OCI-LY3 (cell line): Measurements from ENCODE around the gene BICD1.
"Not testable (repeated sequence)": the region's sequence is repeated elsewhere in the genome, so short reads cannot be mapped to it uniquely, and the experiment has no call there.

Source experiments
- H2AFZ ChIP-seq: fragments of 200-600, 300-600 bp; shearing (Covaris generic); 2 replicates; pipeline ENCODE4 v1.6.0; 2014; ENCODE audit warnings: antibody characterized with exemption, low read depth, low read length
- H3K27ac ChIP-seq: fragments of 200-600, 300-600 bp; sonication (generic); 2 replicates; pipeline ENCODE4 v1.5.1; 2014; ENCODE audit warnings: mild to moderate bottlenecking, low read length, moderate library complexity, mixed read lengths
- H3K27me3 ChIP-seq: fragments of 200-600, 300-600 bp; sonication (generic); 2 replicates; pipeline ENCODE4 v1.6.1; 2014; ENCODE audit warnings: low read depth, low read length, mixed read lengths
- H3K36me3 ChIP-seq: fragments of 200-600, 300-600 bp; sonication (generic); replicated peaks from 2 replicates; pipeline ENCODE3; 2014; ENCODE audit warnings: low read depth, low read length, mixed read lengths
- H3K4me1 ChIP-seq: fragments of 300-600, 200-600 bp; sonication (generic); 2 replicates; pipeline ENCODE4 v1.6.1; 2014; ENCODE audit warnings: low read length, mixed read lengths
- H3K4me2 ChIP-seq: fragments of 200-600, 300-600 bp; sonication (generic); 2 replicates; pipeline ENCODE4 v1.6.1; 2014; ENCODE audit warnings: low read length, mixed read lengths
- H3K4me3 ChIP-seq: fragments of 300-600, 200-600 bp; sonication (generic); 2 replicates; pipeline ENCODE4 v1.5.1; 2014; ENCODE audit warnings: antibody characterized with exemption, mild to moderate bottlenecking, low read length, moderate library complexity
- H3K79me2 ChIP-seq: fragments of 300-600, 200-600 bp; shearing (Covaris generic); 2 replicates; pipeline ENCODE4 v1.6.1; 2014; ENCODE audit warnings: mild to moderate bottlenecking, low read length, mixed read lengths
- H3K9ac ChIP-seq: fragments of 300-600, 200-600 bp; shearing (Covaris generic); 2 replicates; pipeline ENCODE4 v1.6.0; 2014; ENCODE audit warnings: mild to moderate bottlenecking, low read length, moderate library complexity
- H3K9me3 ChIP-seq: fragments of 200-600, 300-600 bp; shearing (Covaris generic); 2 replicates; pipeline ENCODE4 v1.6.1; 2014; ENCODE audit warnings: low read length, mixed read lengths; ENCODE audit not compliant: insufficient read depth
- H4K20me1 ChIP-seq: fragments of 200-600, 300-600 bp; sonication (generic); 2 replicates; pipeline ENCODE4 v1.6.1; 2016; ENCODE audit warnings: low read length, mixed read lengths; ENCODE audit not compliant: insufficient read depth
- EZH2phosphoT487 ChIP-seq: fragments of 200-600 bp; shearing (Covaris generic); IDR thresholded peaks from 2 replicates; pipeline ENCODE4 v1.6.1; 2018; ENCODE audit warnings: antibody characterized with exemption, mixed run types, low read depth
- TF ChIP-seq, protein P1 (sequence below): fragments of 200-600, 300-600 bp; sonication (generic); IDR thresholded peaks from 2 replicates; pipeline ENCODE4 v1.5.1; 2014; ENCODE audit warnings: antibody characterized with exemption, low read length, low read depth

The BICD1 gene

DNA sequence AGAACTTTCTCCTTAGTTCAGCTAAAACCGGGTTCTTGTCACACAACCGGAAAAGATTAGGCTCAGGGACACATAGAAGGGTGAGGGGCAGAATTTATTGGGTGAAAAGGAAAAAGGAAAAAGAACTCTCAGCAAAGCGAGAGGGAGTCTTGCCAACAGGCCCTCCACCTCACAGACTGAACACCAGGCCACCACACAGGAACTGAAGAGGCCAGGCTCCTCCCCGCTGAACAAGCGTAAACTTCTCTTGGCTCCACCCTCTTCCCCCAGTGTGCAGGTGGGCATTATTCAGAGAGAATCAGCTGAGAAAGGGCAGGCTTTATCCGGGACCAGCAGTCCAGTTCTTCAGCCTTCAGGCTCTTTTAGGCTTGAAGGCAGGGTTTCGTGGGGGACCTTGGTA, 167.1 kb downstream of the BICD1 start:
- TF ChIP-seq EZH2phosphoT487, result no peak
- TF ChIP-seq, protein P1, sequence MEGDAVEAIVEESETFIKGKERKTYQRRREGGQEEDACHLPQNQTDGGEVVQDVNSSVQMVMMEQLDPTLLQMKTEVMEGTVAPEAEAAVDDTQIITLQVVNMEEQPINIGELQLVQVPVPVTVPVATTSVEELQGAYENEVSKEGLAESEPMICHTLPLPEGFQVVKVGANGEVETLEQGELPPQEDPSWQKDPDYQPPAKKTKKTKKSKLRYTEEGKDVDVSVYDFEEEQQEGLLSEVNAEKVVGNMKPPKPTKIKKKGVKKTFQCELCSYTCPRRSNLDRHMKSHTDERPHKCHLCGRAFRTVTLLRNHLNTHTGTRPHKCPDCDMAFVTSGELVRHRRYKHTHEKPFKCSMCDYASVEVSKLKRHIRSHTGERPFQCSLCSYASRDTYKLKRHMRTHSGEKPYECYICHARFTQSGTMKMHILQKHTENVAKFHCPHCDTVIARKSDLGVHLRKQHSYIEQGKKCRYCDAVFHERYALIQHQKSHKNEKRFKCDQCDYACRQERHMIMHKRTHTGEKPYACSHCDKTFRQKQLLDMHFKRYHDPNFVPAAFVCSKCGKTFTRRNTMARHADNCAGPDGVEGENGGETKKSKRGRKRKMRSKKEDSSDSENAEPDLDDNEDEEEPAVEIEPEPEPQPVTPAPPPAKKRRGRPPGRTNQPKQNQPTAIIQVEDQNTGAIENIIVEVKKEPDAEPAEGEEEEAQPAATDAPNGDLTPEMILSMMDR, result no peak
- Histone ChIP-seq H3K4me1 (peaks cover 23% of the 10 kb centered on the region), H3K79me2 (no peaks in the 10 kb centered on the region), H3K9ac (peak overlapping the region; percentile 56), H3K9me3 (no peaks in the 10 kb centered on the region), H3K4me3 (peak overlapping the region; percentile 54), H3K4me2 (peak overlapping the region; percentile 85), H2AFZ (peak overlapping the region; percentile 39), H3K27ac (peak overlapping the region; percentile 40), H3K36me3 (no peaks in the 10 kb centered on the region), H4K20me1 (no peaks in the 10 kb centered on the region), H3K27me3 (no peaks in the 10 kb centered on the region)

DNA sequence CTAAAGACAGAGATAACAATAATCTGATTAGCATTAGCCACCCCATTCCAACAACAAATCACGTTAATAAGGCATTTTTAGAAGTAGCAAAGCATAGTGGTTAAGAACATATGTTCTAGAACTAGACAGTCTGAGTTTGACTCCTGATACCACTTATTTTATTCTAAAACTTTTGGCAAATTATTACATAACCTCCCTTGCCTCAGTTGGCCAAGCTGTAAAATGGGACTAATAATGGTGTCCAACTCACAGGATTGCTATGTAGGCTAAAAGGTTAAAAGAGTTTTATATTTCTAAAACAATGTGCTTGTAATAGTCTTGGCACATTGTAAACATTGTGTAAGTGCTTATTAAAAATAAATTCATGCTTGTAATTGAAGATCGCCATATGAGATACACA, 168.0 kb downstream of the BICD1 start:
- no peak overlapping the region for H3K27ac ChIP-seq
- H4K20me1 ChIP-seq, result no peaks in the 10 kb centered on the region

DNA sequence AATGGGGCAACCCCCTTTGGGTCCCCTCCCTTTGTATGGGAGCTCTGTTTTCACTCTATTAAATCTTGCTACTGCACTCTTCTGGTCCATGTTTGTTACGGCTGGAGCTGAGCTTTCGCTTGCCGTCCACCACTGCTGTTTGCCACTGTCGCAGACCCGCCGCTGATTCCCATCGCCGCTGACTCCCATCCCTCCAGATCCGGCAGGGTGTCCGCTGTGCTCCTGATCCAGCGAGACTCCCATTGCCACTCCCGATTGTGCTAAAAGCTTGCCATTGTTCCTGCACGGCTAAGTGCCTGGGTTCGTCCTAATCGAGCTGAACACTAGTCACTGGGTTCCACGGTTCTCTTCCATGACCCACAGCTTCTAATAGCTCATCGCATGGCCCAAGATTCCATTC, 168.9 kb downstream of the BICD1 start:
- H3K27ac ChIP-seq, H3K9ac ChIP-seq, H3K4me2 ChIP-seq, H2AFZ ChIP-seq, H3K9me3 ChIP-seq, H3K36me3 ChIP-seq, H3K27me3 ChIP-seq, H4K20me1 ChIP-seq, H3K79me2 ChIP-seq, H3K4me3 ChIP-seq: not testable (repeated sequence)
- peaks cover 23% of the 10 kb centered on the region for H3K4me1 ChIP-seq

More for the DNA sequence above, 168.0 kb downstream of the BICD1 start:
- Histone ChIP-seq H3K27me3 (no peaks in the 10 kb centered on the region), H3K9ac (no peak overlapping the region), H2AFZ (no peak overlapping the region), H3K9me3 (no peaks in the 10 kb centered on the region), H3K79me2 (no peaks in the 10 kb centered on the region), H3K4me2 (no peak overlapping the region), H3K4me1 (peaks cover 23% of the 10 kb centered on the region), H3K4me3 (no peak overlapping the region), H3K36me3 (no peaks in the 10 kb centered on the region)
- TF ChIP-seq EZH2phosphoT487, result no peak
- TF ChIP-seq, protein P1, result no peak

DNA sequence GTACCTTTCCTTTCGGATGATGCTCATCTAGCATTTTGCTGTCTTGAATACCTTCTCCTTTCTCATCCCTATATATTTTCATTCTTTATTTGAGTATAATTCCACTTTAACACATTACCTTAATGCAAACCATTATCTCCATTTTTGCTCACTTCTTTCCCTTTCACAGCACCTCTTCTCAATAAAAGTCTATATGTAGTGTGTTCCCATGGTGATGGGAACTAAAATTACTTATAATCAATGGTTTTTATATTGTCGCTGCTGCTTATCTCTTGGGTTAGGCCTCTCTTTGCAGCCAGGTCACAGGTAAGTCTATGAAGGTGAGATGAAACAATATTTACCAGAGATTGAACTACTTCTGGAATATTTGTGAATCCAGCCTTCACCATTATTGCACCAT, 171.1 kb downstream of the BICD1 start:
- TF ChIP-seq EZH2phosphoT487, result no peak
- TF ChIP-seq, protein P1, result no peak
- Histone ChIP-seq H3K4me3 (no peak overlapping the region), H3K79me2 (no peaks in the 10 kb centered on the region), H2AFZ (no peak overlapping the region), H3K4me2 (no peak overlapping the region), H3K27me3 (no peaks in the 10 kb centered on the region), H3K4me1 (peaks cover 19% of the 10 kb centered on the region), H3K27ac (no peak overlapping the region), H3K36me3 (no peaks in the 10 kb centered on the region), H3K9me3 (no peaks in the 10 kb centered on the region), H3K9ac (no peak overlapping the region), H4K20me1 (no peaks in the 10 kb centered on the region)

DNA sequence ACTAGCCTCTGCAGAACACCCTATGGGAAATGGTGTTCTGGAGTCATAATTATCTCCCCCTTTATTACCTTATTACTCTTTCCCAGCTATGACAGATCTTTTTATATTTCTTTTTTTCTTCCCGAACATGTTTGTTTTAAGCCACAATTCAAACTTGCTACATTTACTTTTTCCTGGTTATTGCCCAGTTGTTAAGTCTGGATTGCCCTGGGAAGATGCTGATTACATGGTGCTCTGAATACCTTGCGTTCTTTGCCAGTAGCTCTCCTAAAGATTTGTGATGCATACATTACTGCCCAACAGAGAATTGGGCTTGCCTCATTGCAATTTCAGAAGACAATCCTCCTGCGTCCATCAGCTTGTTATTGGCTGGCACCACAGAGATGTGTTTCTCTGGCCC, 174.5 kb downstream of the BICD1 start:
- no peak overlapping the region for H3K9ac ChIP-seq

More for the DNA sequence above, 174.5 kb downstream of the BICD1 start:
- H3K4me3 ChIP-seq, result no peak overlapping the region
- no peak overlapping the region for H2AFZ ChIP-seq
- no peak overlapping the region for H3K4me2 ChIP-seq
- no peaks in the 10 kb centered on the region for H3K27me3 ChIP-seq
- no peaks in the 10 kb centered on the region for H3K9me3 ChIP-seq
- TF ChIP-seq, protein P1, result no peak
- no peak for TF ChIP-seq EZH2phosphoT487
- no peaks in the 10 kb centered on the region for H3K79me2 ChIP-seq
- no peaks in the 10 kb centered on the region for H4K20me1 ChIP-seq
- no peaks in the 10 kb centered on the region for H3K36me3 ChIP-seq
- H3K4me1 ChIP-seq, result no peaks in the 10 kb centered on the region
- H3K27ac ChIP-seq, result no peak overlapping the region
